Measurements from ENCODE around the gene ACO2.
"Not testable (repeated sequence)": the region's sequence is repeated elsewhere in the genome, so short reads cannot be mapped to it uniquely, and the experiment has no call there.

The ACO2 gene

DNA sequence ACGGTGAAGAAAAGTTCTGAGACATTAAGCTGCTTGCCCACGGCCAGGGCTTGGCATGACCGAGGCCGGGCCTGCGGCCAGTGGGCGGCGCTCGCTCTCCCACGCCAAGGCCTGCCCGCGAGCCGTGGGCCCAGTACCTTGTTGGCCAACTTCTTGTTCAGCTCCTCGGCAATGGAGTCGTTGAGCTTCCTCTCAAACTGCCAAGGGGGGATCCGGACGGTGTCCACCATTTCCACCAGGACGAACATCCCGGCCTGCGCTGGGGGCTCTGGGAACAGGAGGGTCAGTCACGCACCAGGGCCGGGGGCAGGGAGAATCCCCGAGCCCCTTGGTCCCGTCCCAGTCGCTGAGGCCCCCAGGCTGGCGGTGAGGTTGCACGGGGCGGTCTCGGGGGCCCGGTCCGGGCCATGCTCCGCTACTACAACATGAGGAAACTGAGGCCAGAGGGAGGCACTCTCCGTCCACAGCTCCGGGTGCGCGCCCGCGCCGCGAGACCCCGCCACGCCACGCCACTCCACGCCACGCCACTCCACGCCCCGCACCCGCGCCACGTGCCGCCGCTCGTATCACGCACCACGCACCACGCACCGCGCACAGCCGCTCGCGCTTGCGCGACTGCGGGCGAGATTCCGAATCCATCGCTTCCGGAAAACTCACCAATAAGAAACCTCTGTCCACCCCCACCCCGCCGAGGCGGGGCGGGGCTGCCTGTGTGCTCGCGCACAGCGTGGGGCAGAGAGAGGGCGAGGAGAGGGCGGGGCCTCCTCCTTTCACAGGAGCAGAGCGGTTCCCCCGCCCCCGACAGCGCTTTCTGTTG lies 75.1 kb downstream of the ACO2 start, which contains the start of gene POLR3H:
TSS of gene POLR3H (minus strand) at position 617 of the 817 bp plus-strand sequence. CDS start at position 248, 369 bp downstream.
- DNase-seq = peak; percentile 91

DNA sequence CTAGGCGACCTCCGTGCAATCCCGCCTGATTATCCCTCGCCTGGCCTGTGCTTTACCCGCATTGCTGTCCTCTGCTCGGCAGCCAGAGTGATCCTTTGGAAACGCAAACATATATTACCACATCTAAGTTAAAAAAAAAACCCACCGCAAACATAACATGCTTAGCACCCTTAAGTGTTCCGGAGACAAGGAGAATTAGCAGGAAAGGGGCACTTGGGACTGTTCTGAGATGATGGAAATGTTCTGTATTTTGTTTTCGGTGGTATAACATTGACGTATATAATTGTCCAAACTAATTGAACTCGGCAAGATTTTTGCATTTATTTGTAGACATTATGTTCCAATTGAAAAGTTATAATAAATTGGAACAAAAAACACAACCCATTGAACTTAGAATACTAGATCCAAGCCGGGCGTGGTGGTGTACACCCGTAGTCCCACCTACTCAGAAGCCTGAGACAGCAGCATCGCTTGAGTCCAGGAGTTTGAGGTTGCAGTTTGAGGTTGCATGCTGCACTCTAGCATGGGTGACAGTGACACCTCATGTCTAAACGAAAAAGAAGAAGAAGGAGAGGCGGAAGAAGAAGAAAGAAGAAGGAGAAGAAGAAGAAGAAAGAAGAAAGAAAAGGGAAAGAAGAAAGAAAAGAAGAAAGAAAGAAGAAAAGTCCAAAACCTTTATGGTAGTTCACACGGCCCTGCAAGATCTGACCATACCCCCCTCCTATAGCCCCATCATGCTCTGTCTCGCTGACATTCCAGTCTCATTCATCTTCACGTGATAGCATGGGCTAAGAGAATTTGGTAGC lies 76.0 kb downstream of the ACO2 start:
- no peak for DNase-seq

DNA sequence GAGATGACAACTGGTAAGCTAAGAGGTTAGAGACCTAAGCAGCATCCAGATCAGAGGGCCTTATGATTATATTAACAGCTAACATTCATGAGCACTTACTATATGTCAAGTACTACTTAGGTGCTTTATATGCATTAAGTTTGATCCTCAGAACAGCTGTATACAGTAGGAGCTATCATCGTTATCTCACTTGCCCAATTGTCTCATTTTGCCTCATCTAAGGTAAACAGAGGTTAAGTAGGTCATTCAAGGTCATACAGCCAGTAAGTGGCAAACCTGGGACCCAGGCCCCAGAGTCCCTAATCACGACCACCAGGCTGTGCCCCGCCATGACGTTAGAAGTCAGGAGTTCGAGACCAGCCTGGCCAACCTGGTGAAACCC lies 79.9 kb downstream of the ACO2 start:
- DNase-seq = no peak

DNA sequence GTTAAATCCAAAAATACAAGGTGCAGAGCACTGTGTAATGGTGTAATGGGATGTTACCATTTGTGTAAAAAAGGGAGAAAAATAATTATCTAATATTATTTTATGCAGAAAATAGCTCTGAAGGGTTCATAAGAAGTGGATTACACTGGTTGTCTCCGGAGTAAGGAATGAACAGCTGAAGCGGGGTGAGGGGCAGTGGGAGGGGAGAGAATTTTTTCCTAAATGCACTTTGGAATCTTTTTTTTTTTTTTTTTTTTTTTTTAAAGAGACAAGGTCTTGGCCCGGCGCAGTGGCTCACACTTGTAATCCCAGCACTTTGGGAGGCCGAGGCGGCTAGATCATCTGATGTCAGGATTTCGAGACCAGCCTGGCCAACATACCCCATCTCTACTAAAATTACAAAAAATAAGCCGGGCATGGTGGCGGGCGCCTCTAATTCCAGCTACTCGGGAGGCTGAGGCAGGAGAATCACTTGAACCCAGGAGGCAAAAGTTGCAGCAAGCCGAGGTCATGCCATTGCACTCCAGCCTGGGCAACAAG lies 82.1 kb downstream of the ACO2 start:
- DNase-seq = no peak

DNA sequence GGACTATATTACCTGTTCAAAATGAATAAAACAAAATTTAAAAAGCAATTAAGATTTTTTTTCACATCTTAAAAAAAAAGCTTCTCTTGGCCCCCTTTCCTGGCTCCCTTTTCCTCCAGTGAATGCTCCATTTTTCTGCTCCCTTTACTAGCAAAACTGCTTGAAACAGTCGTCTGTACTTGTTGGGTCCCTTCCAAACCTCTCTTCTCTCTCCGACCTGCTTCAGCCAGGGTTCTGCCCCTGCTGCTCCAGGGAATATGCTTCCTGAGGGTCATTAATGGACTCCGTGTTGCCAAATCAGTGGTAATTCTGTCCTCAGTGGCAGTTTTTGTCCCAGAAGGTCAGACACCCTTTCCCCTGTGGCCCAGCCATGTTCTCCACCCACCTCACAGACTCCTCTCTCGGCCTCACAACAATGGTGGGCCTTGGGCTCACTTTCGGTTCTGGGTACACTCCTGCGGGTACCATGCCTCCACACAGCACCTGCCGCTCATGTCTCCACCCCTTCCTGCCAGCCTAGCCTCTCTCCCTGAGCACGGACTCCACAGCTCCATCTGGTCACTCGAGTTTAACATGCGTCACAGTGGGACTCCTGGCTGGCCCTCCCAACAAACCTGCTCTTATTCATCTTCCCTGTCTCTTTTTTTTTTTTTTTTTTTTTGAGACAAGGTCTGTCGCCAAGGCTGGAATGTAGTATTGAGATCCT lies 83.1 kb downstream of the ACO2 start:
- no peak for DNase-seq

DNA sequence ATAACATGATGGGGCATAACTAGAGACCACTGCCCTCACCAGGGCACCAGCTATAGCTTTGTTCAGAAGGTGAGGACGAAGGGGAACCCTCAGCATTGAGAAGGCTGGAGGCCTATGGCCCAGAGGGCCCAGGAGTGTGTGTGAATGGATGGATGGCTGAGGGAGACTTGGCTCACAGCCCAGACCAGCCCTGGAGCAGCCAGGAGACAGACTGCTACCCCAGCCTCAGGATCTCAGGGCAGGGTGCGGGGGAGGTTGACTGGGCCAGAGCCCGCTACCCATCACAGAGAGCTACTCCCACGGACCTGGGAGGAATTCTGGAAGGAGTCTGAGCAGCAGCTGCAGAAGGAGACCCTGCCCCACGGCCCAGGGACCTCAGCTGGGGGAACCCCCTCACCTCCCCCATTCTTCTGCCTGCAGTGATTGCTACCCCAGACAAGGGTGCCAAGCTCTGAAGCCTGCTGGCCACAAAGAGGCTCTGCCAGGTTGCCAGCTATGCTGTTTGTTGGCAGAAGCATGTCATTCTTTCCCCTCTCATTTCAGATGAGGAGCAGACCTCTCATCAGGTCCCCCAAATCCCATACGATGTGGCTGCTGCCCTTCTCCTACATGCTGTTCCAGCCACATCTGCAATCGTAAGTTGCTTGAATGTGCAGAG lies 86.5 kb downstream of the ACO2 start:
- DNase-seq = no peak

DNA sequence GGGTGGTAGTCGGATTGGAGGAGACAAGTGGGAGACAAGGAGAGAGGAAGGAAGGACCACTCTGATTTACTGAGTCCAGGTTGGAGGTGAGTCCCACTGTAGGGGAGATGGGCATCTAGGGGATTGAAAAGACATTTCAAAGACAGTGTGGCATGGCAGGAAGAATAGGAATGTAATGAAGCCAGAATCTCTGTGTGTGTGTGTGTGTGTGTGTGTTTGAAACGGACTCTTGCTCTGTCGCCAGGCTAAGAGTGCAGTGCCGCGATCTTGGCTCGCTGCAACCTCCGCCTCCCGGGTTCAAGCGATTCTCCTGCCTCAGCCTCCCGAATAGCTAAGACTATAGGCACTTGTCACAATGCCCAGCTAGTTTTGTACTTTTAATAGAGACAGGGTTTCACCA lies 87.6 kb downstream of the ACO2 start:
- no peak for DNase-seq

DNA sequence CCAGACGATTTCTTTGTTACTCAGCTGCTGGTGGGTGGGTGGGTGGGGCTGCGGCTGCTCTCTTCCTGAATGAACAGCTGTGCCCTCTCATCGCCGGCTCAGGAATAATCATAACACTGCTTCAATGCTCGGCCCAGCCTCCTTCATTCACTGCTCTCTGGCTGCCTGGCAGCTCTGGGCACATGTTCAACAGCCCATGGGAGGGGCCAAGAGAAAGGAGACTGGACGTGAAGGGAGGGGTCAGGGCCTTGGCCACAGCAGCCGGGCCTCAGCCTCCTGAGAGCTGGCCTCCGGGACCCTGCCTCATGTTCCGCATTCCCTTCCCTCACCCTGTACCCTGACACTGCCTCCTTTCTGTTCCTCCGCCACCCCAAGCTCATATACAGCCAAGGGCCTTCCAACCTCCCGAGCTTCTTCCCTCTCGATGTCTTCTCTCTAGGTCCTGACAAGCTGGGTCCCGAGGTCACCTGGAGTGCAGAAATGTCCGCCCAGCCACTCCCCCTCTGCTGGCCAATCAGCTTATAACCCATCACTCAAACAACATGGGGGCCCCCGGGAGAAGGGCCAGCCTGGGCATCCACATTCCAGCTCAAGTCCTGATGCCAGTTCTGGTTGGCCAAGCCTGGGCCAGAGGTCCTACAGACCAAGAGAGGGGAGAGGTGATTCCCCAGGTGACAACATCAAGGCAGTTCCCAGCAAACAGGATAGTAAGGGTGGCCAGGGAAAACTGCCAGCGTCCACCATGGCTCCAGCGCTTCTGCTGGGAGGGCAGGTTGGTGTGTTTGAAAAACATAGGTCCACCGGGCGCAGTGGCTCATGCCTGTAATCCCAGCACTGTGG lies 88.7 kb downstream of the ACO2 start:
- no peak for DNase-seq

DNA sequence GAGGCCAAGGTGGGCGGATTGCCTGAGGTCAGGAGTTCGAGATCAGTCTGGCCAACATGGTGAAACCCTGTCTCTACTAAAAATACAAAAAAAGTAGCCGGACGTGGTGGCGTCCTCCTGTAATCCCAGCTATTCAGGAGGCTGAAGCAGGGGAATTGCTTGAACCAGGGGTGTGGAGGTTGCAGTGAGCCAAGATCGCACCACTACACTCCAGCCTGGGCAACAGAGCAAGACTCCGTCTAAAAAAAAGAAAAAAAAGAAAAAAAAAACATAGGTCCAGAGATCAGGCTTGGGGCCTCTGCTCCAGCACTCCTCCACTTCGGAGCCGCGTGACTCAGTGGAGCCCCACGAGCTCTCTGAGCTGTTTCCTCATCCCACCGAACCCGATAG lies 89.3 kb downstream of the ACO2 start:
- not testable (repeated sequence) for DNase-seq

DNA sequence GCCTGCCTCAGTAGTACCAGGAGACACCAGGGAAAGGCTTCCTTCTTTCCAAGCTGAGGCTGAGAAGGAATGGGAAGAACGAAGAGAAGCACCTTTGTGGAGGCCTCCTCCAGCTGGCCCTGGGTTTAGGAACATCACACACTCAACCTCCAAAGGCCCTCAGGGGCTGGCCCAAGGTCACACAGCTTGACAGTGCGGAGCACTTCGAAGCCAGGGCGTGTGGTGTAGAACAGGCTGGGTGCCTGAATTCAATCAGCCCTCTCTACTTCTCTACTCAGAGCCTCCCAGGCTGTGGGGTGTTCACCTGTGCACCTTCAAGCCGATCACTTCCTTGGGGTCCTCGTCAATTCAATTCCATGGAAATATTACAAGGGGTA lies 91.2 kb downstream of the ACO2 start:
- DNase-seq = no peak

DNA sequence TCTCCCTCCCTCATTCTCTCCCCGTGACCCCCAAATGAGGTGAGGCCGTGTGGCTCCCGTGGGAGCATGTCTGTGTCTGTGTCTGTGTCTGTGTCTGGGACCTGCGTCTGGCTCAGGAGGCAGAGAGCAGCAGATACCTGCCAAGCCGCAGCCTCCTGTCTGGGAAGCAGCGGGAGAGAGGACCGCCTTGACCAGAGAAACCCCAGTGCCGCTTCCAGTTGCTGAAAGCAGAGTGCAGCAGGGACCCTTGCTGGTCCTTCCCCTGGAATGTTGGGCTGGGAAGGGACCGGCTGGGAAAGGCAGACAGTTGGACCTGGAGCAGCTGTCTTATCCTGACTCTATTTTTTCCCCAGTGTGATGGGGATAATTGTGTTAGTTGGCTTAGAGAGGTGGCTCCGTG lies 92.4 kb downstream of the ACO2 start:
- no peak for DNase-seq

DNA sequence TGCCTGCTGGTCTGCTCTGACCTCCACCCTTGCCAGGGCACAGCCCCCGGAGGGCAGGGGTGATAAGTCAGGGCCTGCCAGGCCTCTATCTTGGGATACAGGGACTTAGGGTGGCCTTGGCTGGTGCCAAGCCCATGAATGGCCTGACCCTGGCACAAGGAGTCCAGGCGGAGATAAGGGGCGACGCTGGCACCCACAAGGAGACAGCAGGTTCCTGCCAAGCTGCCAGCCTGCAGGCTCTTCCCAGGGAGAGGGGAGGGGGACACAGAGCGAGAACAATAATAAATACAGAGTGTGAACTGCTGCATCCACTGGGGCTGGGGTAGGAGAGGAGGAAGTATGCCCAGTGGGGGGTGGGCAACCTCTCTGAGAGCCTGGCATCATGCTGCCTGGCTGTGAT lies 92.9 kb downstream of the ACO2 start:
- DNase-seq = no peak

DNA sequence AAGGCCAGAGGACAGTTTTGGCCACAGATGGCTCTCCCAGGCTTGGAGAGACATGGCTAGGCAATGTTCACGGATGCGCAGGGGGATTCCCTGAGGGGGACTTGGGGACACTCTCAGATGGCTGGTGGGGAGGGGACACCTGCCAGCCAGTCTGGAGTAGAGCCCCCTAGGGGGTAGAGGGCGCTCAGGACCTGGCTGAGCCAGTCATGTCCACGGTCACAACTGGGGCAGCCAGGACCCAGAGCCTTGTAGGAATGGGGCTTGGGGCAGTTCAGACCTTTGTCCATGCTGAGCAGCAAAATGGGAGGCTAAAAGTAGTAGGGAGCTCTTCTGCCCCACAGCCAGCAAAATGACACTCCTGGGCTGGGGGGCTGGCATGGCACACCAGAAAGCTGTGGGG lies 93.5 kb downstream of the ACO2 start:
- no peak for DNase-seq

DNA sequence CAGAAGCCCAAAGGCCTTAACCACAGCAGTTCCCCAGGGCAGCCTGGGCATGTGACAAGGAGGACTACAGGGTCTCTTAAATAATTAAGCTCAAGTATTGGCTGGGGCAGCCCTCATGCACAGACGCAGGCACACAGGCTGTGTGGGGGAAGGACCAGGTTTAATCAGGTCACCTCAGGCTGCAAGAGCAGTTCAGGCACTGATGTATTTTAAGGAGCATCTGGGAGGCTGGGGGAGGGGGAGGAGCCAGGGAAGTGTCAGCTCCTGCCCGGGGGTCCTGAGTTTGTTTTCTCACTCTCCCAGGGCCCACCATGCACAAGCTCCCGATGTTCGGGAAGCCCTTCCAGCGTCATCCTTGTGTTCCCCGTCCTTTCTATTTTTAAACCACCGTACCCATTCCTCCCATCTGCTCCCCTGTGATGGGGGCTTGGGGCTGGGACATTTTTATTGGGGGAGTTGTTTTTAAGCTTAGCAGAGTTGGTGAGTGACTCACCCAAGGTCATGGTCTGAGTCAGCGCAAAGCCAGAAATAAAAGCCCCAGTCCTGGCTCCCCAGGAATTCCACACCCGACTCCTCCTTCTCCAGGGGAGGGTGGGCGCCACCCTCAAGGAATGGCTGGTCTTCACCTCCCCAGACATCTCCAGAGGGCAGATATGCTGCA lies 94.3 kb downstream of the ACO2 start:
- peak; percentile 64 for DNase-seq

DNA sequence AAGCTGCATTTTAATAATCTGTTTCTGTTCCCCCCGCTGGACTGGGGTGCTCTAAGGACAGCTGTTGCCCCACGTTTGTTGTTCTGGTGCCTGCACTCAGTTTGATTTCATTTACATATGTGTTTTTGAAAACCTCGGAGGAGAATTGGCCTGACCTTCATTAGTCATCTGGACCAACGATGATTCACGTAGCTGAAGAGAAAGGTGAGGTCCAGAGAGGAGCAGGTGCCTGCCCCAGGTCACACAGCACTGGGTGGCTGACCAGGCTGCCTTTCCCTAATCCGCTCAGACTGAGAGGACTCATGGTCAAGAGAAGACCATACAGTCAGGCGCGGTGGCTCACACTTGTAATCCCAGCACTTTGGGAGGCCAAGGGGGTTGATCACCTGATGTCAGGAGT lies 95.6 kb downstream of the ACO2 start:
- DNase-seq = no peak

DNA sequence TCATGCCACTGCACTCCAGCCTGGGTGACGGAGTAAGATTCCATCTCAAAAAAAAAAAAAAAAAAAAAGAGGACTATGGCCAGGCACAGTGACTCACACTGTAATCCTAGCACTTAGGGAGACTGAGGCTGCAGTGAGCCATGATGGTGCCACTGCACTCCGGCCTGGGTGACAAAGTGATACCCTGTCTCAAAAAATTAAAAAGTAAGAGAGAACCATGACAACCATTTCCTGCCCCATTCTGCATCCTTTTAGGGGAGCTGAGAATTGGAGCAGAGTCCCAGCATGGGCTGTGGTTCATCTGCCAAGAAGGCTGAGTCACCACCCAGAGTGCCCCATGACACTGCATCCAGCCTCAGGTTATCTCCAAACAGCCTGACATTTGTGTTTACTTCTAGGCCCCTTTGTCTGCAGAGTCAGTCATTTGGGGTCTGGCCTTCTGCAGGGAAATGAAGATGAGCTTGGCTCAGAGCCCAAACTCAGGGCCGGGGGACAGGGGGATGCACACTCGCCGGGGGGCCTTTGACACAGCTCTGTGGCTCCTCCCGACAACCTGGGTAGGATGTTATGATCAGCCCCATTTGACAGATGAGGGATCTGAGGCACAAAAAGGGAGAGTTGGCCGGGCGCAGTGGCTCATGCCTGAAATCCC lies 96.6 kb downstream of the ACO2 start:
- DNase-seq = peak; percentile 53

DNA sequence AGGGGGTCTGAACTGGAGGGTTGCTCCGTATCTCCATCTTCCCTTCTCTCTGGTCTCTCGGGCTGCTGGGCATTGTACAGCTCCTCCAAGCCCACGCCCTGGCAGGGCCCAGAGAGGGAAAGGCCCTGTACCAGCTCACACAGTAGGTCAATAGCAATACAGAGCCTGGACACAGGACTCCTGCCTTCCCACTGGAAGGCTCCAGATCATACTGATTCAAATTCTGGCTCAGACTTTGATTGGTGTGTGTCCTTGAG lies 98.5 kb downstream of the ACO2 start:
- DNase-seq = no peak

DNA sequence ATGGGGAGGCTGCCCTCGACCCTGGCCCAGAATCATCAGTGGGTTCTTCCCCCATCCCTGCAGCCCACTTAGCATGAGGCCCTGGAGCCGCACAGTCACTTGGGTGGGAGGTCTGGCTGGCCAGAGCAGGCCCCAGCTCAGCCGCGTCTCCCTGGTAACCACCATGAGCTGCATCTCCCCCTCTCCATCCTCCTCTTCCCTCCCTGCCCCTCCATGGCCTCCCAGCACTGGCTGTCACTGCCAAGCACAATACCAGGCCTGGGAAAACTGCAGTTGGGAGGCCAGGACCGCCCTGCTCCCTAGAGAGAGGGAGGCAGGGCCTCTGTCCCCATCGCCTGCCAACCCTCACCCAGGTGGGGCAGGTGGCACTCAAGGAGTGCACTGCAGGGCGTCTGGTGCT lies 99.9 kb downstream of the ACO2 start:
- no peak for DNase-seq

DNA sequence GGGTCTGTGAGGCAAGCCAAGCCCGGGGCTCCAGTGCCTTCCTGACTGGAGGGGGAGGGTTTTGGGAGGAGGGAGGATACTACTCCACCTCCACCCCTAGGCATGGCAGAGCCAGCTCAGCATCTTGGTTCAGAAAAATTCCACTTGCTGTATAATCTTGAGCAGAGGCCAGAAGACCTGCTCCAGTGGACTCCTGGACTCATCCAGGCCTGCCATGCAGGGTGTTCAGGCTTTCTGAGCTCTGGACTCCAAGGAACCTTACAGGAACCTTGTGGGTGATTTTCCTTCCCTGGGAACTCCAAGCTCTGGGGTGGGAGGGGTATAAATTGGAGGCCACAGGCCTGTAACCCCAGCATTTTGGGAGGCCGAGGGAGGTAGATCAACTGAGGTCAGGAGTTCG lies 101.3 kb downstream of the ACO2 start:
- no peak for DNase-seq

DNA sequence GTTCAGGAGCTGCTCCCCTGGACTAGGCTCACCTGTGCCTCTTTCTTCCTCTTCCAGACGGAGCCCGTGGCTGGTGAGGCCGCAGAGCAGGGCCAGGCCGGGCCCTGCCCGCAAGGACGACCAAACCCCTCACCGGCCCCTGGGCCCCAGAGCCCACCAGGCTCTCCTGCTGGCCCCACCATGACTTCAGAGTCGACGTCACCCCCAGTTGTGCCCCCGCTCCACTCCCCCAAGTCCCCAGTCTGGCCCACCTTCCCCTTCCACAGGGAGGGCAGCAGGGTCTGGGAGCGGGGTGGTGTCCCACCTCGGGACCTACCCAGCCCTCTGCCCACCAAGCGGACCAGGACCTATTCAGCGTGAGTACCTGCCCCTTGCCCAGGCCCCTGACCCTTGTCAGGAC lies 102.9 kb downstream of the ACO2 start:
- DNase-seq = no peak

DNA sequence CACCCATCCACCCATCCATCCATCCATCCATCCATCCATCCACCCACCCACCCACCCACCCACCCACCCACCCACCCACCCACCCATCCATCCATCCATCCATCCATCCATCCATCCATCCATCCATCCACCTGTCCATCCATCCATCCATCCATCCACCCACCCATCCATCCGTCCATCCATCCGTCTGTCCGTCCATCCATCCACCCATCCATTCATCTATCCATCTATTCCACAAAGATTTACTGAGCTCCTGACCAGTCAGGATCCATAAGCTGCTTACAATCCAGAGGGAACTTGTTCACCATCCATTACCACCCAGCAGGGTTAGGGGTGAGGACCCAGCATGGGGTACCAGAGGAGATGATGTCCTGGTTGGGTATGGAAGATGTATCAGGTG lies 103.4 kb downstream of the ACO2 start:
- DNase-seq = not testable (repeated sequence)
